Measurements from ENCODE around the gene MMP25.
"Not testable (repeated sequence)": the region's sequence is repeated elsewhere in the genome, so short reads cannot be mapped to it uniquely, and the experiment has no call there.

Gene MMP25

GRCh38 chr16:3074860-3075522 is 28.6 kb downstream of the MMP25 start:
- peak; percentile 79 to 90 for DNase-seq

- DNase-seq: peak in 1 of 2 donors; percentile 42
Observed at GRCh38 chr16:3075523-3075915, 29.2 kb downstream of the MMP25 start.

- not testable (repeated sequence) for DNase-seq
Observed at GRCh38 chr16:3075946-3076345, 29.6 kb downstream of the MMP25 start.

GRCh38 chr16:3076577-3076976 is 30.2 kb downstream of the MMP25 start:
- DNase-seq: no peak

DNA sequence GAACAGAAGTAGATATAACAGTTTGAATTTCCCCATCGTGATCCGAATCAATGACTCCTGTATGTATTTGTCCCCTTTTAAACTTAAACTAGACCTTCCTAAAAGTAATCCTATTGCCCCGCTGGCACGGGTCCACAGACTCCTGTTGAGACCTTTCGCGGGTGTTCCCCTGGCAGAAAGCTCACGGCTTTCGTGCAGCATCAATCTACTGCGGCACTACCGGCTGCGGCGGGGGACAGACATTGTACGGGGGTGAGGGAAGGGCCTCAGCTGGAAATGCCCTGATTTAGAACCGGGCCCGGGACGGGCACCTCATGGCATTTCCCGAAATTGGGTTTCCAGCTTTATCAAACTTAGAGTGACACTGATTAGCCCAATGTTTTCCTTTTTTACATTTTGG is 33.7 kb downstream of the MMP25 start:
- DNase-seq: no peak

DNA sequence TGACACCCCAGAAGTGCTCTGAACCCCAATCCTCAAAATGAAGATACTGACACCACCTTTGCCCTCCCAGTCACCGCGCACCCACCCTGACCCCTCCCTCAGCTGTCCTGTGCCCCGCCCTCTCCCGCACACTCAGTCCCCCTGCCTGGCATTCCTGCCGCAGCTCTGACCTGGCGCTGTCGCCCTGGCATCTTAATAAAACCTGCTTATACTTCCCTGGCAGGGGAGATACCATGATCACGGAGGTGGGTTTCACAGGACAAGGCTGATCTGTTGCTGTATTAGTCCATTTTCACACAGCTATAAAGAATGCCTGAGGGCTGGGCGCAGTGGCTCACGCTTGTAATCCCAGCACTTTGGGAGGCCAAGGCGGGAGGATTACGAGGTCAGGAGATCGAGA is 35.6 kb downstream of the MMP25 start:
- DNase-seq: not testable (repeated sequence)

- DNase-seq: not testable (repeated sequence)
Observed at GRCh38 chr16:3083408-3083807, 37.0 kb downstream of the MMP25 start.

GRCh38 chr16:3084491-3084890 is 38.1 kb downstream of the MMP25 start:
- no peak for DNase-seq

GRCh38 chr16:3084969-3085670 is 38.8 kb downstream of the MMP25 start:
- DNase-seq: no peak

GRCh38 chr16:3085868-3086595 is 39.7 kb downstream of the MMP25 start:
- no peak for DNase-seq

GRCh38 chr16:3086596-3087242 is 40.4 kb downstream of the MMP25 start:
- no peak for DNase-seq

DNA sequence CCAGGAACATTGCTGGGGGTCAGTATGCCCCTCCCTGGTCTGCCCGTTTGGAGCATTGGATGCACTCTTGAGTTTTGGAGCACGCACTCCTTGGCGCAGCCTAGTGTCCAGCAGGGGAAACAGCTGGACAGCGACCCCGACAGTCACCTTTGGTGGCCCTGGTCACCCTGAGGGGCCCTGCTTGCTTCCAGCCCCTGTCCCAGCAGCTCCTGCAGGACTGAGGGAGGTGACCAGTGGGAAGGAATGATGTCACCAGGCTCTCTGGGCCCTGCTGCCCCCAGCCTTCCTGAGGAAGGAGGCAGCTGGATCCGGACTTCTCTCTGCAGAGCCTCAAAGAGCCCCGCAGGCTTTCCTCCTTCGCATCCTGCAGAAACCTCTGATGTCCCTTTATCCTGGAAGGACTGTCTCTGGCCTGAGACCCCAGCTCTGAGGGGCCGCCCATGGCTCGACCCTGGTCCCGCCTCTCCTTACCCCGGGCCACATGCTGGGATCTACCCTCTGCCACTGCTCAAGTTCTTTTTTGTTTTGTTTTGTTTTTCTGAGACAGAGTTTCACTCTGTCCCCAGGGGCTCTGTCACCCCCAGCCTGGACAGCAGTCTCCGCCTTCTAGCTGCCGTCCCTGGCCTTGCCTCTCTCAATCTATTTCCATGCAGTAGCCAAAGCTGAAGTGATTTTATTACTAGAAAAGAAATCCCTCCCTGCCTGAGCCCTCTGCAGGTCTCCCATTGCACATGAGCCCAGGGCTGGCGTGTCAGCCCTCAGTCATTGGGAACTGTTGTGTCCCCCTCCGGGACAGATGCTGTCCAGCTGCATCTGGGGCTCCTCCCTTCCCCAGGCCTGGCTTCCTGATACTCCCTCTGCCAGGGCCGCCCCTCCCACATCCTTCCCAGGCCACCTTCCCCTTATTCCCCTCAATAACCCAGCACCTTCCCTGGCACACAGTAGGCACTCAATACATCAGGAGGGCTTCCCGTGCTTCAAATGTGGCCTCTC is 41.2 kb downstream of the MMP25 start:
- no peak for DNase-seq

GRCh38 chr16:3088450-3088849 is 42.1 kb downstream of the MMP25 start:
- DNase-seq: no peak

- DNase-seq: no peak
Observed at GRCh38 chr16:3088925-3089716, 42.8 kb downstream of the MMP25 start.

DNA sequence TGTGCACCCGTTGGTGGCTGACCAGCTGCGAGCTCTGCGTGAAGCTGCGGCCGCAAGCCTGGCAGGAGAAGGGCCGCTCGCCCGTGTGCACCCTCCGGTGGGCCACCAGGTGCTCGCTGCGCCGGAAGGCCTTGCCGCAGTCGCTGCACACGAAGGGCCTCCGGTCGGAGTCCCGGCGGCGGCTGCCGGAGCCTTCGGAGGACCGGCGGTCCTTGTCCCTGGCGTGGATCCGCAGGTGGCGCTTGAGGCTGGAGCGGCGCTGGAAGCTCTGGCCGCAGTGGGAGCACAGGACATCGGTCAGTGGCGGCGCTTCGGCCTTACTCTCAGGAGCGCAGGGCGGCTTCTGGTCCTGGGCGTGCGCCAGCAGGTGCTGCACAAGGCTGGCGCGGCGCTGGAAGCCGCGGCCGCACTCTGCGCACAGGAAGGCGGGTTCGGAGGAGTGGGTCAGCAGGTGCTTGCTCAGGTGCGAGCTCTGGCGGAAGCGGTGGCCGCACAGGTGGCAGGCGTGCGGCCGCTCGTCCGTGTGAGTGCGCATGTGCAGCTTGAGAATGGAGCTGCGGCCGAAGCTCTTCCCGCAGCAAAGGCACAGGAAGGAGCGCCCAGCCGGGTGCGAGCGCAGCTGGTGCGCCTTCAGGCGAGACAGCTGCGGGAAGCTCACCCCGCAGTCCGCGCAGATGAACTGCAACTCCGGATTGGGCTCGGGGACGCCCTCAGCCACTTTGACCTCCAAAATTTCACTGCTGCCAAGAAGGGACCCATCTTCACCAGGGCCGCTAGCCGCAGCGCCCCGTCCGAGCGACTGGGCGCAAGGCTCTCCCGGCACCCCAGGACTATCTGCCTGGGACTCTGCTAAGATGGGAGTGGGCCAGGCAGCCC is 43.6 kb downstream of the MMP25 start:
- no peak for DNase-seq

DNA sequence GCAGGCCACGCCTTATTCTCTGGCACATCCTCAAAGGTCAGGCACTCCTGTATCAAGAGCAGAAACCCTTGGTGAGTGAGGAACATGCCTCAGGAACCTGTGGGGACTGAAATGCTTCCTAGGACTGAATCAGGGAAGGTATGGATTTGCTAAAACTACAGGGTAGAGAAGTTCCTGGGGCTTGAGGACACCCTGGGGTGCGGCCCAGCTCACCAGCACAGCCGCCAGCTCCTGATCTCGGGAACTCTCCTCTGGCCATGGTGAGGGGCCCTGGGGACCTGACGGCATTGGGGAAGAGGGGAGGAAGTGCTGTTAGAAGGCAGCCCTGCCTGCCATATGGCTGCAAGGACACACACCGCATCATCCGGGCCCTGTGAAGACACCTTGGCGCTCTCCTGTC is 45.2 kb downstream of the MMP25 start:
- no peak for DNase-seq

GRCh38 chr16:3092501-3092941 is 46.2 kb downstream of the MMP25 start:
- DNase-seq: no peak

GRCh38 chr16:3094289-3095027 is 48.1 kb downstream of the MMP25 start:
- peak; percentile 56 to 79 for DNase-seq

GRCh38 chr16:3095869-3096268 is 49.5 kb downstream of the MMP25 start:
- DNase-seq: peak; percentile 81 to 85
